ENCODE measurements around the gene TREML1. TPM values are rescaled to one million over a fixed set of nuclear protein-coding genes. Genes with fewer than 3 reads are reported as not detected.
A peak's percentile ranks its signal among the peaks of the same experiment; 100 is the strongest.

Gene TREML1
- polyA plus RNA-seq, 3 donors from 2014 or later = 2.4 to 6.2 TPM; not detected in 1

DNA sequence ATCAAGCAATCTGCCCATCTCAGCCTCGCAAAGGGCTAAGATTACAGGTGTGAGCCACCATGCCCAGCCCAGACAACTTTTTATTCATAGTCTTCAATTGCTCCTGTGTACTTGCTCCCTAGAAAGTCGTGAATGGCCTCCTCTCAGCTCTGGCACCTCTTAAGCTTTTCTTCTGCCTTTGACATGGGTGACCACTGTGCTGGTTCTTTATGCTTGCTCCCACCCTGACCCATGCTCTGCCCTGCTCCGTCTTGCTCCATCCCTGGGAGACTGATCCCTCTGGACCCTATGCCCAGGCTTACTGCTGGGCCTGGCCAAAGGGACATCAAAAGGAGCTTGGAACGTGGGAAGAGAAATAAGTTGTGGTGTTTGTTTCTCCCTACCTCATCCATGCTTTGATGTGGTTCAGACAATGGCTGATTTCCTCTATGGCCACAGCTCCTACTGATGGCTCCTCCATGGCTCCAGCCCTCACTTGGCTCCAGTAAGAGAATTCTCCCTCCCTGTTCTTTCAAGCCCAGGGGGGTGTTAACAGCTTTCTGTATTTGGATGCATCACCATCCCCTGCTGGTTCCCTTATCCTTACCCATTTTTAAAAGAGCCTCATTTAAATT, 16.5 kb upstream of the TREML1 start:
- Mint-ChIP-seq H3K9me3 (peaks cover 0 to 2% (median 0%) of the 10 kb centered on the region in 6 donors), H3K27ac (no peak overlapping the region), H3K36me3 (no peaks in the 10 kb centered on the region), H3K4me3 (no peak overlapping the region), H3K4me1 (no peaks in the 10 kb centered on the region), H3K27me3 (ENCODE audit: low read depth in 3 of 3) (peaks cover 2 to 8% (median 7%) of the 10 kb centered on the region in 3 donors)
- no peak for DNase-seq

DNA sequence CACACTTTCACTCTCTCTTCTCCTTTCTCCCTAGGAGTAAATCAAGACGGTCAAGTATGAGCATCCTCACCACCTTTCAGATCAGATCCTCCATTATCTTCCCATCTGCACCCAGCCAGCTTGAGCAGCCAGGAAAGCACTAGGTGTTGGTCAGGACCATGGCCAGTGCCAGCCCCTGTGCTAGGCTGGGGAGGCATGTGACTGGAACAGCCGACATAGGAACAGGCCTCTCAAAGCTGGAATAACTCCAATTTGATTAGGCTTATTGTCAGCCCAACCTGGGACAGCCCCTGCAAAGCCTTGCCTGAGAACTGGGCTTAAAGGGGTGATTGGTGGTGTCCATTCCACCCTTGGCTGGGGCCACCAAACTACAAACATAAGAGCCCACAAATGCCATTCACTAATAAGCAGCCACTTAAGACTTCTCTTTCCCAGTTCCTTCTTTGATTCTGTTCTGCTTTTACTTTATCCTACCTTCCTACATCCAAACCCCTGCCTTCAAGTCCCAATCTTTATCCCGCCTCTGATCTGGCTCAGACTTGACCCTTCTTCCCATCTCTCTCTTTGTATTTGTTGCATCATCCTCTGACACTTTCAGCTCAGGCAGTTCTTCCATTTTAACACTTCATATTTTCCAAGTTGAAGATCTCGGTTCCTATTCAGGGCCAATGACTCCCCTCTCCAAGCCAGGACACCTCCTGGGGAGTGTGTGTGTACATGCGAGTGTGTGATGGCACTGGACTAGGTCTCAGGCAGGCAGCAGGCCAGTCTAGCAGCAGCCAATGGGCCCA, 13.2 kb upstream of the TREML1 start:
- H3K27ac Mint-ChIP-seq = peak overlapping the region in 1 of 6 donors; percentile 36
- H3K9me3 Mint-ChIP-seq = peaks cover 0 to 2% (median 0%) of the 10 kb centered on the region in 6 donors
- peaks cover 2 to 8% (median 2%) of the 10 kb centered on the region in 3 donors for H3K27me3 Mint-ChIP-seq (ENCODE audit: low read depth in 3 of 3)
- H3K4me1 Mint-ChIP-seq = no peaks in the 10 kb centered on the region
- no peak overlapping the region for H3K4me3 Mint-ChIP-seq
- no peak for DNase-seq
- H3K36me3 Mint-ChIP-seq = no peaks in the 10 kb centered on the region

DNA sequence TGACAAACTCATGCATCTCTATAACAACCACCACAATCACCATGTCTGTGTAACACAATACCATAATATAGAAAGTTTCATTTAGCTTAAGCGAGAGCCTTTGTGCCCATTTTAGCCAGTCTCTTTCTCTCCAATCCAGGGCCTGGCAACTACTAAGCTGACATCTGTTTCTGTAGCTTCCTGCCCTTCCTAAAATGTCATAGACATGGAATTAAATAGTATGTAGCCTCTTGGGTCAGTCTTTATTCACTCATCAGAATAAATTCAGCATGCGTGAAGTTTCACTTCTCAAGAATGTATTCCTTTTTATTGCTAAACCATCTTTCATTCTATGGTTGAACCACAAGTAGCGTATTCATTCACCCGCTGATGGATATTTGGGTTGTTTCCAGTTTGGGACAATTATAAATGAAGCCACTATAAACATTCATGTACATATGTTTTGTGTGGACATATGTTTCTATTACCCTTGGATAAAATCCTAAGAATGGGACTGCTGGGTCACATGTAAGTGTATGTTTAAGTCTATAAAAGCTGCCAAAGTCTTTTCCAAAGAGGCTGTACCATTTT, 10.5 kb upstream of the TREML1 start:
- no peaks in the 10 kb centered on the region for H3K36me3 Mint-ChIP-seq
- peaks cover 2 to 7% (median 4%) of the 10 kb centered on the region in 3 donors for H3K27me3 Mint-ChIP-seq (ENCODE audit: low read depth in 3 of 3)
- H3K4me3 Mint-ChIP-seq = no peak overlapping the region
- H3K9me3 Mint-ChIP-seq = no peaks in the 10 kb centered on the region
- H3K4me1 Mint-ChIP-seq = no peaks in the 10 kb centered on the region
- DNase-seq = no peak
- no peak overlapping the region for H3K27ac Mint-ChIP-seq

DNA sequence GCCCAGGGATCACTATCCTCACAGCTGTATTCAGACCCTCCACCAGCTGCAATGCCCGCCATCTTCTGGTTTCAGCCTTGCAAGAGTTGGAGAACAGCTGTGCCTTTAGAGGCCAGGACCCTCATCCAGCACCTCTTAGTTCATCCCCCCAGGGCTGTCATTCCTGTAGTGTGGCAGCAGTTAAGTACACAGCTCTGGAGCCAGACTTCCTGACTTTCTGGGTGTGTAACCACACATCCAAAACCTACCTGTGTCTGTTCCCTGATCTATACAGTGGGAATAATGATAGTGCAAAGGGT, 9.2 kb upstream of the TREML1 start:
- H3K9me3 Mint-ChIP-seq = no peaks in the 10 kb centered on the region
- H3K4me1 Mint-ChIP-seq = no peaks in the 10 kb centered on the region
- H3K4me3 Mint-ChIP-seq = no peak overlapping the region
- H3K27me3 Mint-ChIP-seq (ENCODE audit: low read depth in 3 of 3) = peaks cover 2 to 4% (median 4%) of the 10 kb centered on the region in 3 donors
- no peak for DNase-seq
- H3K27ac Mint-ChIP-seq = no peak overlapping the region
- H3K36me3 Mint-ChIP-seq = no peaks in the 10 kb centered on the region

DNA sequence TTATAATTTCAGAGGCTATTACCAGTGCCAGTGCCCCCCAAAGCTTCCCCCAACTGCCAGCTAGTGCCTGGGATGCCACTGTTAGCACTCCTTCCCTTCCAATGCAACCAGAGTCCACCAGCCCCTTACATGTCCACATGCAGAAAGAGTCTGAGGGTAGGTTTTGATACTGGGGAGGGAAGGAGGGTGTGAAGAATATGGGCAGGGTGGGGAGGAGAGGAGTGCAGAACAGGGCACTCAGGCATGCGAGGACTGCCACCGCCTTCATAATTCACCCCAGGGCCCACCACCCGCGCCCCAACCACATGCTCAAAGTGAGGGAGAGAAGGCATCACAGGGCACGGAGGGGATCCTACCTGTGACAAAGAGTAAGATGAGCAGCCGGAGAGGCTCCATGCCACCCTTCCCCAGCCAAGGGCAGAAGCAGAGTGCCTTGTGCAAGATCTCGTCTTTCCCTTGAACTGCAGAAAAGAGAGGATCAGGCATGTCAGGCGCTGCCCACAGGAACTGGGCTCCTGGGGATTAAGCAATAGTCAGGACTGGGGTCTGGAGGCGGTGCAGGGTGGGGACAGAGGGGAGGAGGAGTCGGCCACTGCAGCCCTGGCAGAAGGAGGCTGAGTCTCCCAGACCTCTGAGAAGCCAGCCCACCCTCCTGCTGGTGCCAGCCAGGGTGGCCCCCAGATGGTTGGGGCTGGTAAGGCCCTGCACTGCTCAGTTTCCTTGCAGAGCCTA, 8.7 kb upstream of the TREML1 start, which contains the start of gene TREM2:
Gene TREM2, minus strand, starts transcription at position 430 of the 732 bp plus-strand sequence. Its CDS starts 34 bp downstream, at position 396.
- Mint-ChIP-seq H3K27me3 (ENCODE audit: low read depth in 3 of 3) (peaks cover 4 to 5% (median 4%) of the 10 kb centered on the region in 3 donors), H3K27ac (peak within 1 kb of the TSS in 1 of 6 donors; percentile 46)

DNA sequence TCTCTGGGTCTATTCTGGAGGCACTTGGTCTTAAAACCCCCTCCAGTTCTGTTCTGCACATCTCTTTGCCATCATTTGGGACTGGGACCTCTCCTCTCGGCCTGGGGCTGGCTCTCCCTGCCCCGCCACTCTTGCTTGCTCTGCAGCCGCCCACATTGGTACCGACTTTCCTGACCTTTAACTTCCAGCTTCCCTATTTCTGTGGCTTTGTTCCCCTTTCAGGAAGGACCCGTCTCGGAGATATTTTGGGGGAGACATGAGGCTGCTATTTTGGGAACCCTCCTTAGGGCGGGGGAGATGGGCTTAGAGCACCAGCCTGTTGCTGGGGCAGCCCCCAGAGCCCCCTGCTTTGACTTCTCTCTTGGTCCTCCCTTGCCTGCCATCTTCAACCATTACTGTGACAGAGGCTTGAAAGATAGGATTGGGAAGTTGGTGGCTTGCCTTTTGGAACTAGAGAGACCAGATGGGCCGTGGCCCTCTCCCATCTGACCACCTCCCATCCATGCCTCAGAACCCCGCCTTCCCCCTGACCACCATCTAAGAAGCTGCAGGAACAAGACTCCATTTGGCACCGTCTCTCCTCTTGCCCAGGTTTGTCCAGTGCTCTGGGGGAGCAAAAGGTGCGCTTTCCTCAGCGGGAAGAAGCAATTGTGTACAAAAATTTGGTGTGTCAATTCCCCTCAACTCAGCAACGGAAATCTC, 7.9 kb upstream of the TREML1 start:
- peaks cover 2 to 7% (median 3%) of the 10 kb centered on the region in 3 donors for H3K27me3 Mint-ChIP-seq (ENCODE audit: low read depth in 3 of 3)
- H3K4me1 Mint-ChIP-seq = no peaks in the 10 kb centered on the region
- no peak for DNase-seq
- H3K36me3 Mint-ChIP-seq = no peaks in the 10 kb centered on the region
- H3K27ac Mint-ChIP-seq = no peak overlapping the region
- no peak overlapping the region for H3K4me3 Mint-ChIP-seq
- H3K9me3 Mint-ChIP-seq = no peaks in the 10 kb centered on the region

More for the DNA sequence above, 8.7 kb upstream of the TREML1 start, which contains the start of gene TREM2:
- Mint-ChIP-seq H3K4me3 (no peak within 1 kb of the TSS), H3K9me3 (no peaks in the 10 kb centered on the region), H3K4me1 (no peaks in the 10 kb centered on the region), H3K36me3 (no peaks in the 10 kb centered on the region)
- no peak for DNase-seq

DNA sequence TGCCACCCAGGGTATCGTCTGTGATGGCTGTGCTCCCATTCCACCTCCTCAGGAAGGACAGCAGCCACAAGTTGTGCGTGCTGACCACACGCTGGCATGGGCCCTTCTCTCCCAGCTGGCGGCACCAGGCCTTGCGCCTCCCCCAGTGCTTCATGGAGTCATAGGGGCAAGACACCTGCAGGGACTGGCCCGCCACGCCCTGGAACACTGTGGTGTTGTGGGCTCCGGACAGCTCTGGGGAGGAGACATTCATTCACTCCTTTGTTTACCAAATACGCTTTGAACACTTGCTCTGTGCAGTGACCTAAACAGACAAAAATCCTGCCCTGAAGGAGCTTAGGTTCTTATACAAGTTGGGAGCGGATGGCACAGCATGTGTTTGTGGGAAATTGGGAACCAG, 7.2 kb upstream of the TREML1 start:
- H3K27ac Mint-ChIP-seq = no peak overlapping the region
- DNase-seq = no peak
- H3K27me3 Mint-ChIP-seq (ENCODE audit: low read depth in 3 of 3) = peaks cover 2 to 7% (median 5%) of the 10 kb centered on the region in 3 donors
- H3K36me3 Mint-ChIP-seq = no peaks in the 10 kb centered on the region
- no peaks in the 10 kb centered on the region for H3K4me1 Mint-ChIP-seq
- no peak overlapping the region for H3K4me3 Mint-ChIP-seq
- no peaks in the 10 kb centered on the region for H3K9me3 Mint-ChIP-seq

DNA sequence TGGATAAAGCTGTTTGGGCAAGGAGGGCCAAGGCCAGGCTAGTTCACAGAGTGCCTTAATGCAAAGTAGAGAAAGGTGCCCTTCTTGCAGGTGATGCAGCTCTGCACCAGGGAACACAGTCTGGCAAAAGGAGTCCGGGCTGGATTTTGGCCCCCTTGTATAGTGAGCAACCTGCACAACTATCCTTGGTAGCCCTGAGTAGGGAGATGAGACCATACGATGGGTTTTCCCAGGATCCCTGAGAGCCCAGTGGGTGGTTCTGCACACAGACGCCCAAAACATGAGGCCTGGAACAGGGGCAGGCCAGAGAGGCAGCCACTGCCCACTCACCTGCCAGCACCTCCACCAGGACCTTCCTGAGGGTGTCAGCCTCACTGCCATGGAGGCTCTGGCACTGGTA, 6.8 kb upstream of the TREML1 start:
- no peak for DNase-seq
- no peak overlapping the region for H3K27ac Mint-ChIP-seq
- H3K9me3 Mint-ChIP-seq = no peaks in the 10 kb centered on the region
- no peaks in the 10 kb centered on the region for H3K4me1 Mint-ChIP-seq
- peaks cover 2 to 7% (median 5%) of the 10 kb centered on the region in 3 donors for H3K27me3 Mint-ChIP-seq (ENCODE audit: low read depth in 3 of 3)
- no peaks in the 10 kb centered on the region for H3K36me3 Mint-ChIP-seq
- H3K4me3 Mint-ChIP-seq = no peak overlapping the region

DNA sequence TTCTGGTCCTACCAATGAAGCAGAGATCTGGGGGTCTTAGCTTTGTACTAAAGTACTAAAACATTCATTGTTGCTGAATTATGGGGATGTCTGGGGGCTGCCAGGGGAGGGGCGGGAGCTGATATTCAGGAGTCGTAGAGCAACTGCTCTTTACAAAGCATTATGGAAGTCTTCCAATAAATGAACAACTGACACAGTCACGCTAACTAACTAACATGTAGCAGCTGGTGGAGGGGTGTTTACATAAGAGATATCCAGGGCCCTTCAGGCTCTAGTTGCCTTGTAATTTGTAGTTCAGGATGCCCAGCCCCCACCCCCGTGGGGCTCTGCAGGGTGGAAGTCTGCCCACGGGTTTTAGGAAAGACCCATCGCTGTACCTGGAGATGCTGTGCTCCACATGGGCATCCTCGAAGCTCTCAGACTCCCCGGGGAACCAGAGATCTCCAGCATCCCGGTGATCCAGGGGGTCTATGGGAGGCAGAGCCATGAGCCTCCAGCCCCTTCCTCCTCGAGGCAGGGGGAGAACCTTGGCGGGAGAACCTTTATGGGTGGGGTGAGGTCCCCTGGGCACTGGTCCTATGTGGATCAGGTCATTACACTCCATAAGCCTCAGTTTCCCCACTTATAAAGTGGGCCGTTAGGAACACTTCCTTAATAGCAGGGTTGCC, 5.4 kb upstream of the TREML1 start:
- DNase-seq = no peak
- Mint-ChIP-seq H3K4me3 (no peak overlapping the region), H3K27ac (no peak overlapping the region), H3K4me1 (no peaks in the 10 kb centered on the region), H3K9me3 (no peaks in the 10 kb centered on the region), H3K36me3 (peaks cover 0 to 4% (median 0%) of the 10 kb centered on the region in 3 donors), H3K27me3 (ENCODE audit: low read depth in 3 of 3) (peaks cover 2 to 7% (median 5%) of the 10 kb centered on the region in 3 donors)

DNA sequence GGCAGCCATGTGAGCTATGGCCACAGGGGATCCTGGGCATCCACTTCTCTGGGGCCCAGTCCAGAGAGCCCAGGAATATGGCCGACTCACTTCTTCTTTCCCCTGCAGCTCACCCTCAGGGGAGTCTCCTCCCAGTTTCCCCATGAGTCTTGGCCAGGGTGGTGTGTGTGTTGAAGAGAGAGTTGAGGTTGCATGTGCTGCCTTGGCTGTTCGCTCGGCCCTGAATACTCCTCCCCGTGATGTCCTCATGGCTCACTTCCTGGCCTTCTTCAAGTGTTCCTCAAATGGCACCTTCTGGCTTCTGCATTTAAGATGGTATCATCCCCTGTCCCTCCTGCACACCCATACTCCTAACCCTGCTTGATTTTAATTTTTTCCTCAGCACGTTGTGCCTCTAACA, 3.2 kb upstream of the TREML1 start:
- H3K4me1 Mint-ChIP-seq = no peaks in the 10 kb centered on the region
- peaks cover 0 to 4% (median 0%) of the 10 kb centered on the region in 3 donors for H3K36me3 Mint-ChIP-seq
- no peak overlapping the region for H3K4me3 Mint-ChIP-seq
- H3K27ac Mint-ChIP-seq = peak overlapping the region in 1 of 6 donors; percentile 21
- H3K27me3 Mint-ChIP-seq (ENCODE audit: low read depth in 3 of 3) = peaks cover 2 to 7% (median 5%) of the 10 kb centered on the region in 3 donors
- DNase-seq = no peak
- H3K9me3 Mint-ChIP-seq = peaks cover 0 to 1% (median 0%) of the 10 kb centered on the region in 6 donors

DNA sequence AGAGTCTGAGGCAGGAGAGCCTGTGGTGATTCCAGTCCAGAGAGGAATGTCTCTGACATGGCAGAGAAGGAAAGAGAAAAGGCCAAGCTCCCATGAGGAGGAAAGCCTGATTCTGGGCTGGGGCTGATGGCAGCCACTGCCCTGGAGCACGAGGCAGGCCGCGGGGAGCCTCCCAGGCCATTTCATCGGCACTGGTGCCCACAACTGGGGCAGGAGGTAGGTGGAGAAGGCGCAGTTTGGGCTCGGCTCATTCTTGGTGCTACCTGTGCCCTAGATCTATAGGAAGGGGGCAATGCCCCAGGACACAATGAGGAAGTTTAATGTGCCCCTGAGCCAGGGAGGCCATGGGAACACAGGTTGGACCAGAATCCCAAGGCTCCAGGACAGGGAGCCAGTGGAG, 2.6 kb upstream of the TREML1 start:
- H3K27ac Mint-ChIP-seq = no peak overlapping the region
- peaks cover 0 to 1% (median 0%) of the 10 kb centered on the region in 6 donors for H3K9me3 Mint-ChIP-seq
- no peak overlapping the region for H3K4me3 Mint-ChIP-seq
- no peaks in the 10 kb centered on the region for H3K4me1 Mint-ChIP-seq
- H3K27me3 Mint-ChIP-seq (ENCODE audit: low read depth in 3 of 3) = peaks cover 2 to 7% (median 5%) of the 10 kb centered on the region in 3 donors
- DNase-seq = no peak
- peaks cover 0 to 4% (median 0%) of the 10 kb centered on the region in 3 donors for H3K36me3 Mint-ChIP-seq

DNA sequence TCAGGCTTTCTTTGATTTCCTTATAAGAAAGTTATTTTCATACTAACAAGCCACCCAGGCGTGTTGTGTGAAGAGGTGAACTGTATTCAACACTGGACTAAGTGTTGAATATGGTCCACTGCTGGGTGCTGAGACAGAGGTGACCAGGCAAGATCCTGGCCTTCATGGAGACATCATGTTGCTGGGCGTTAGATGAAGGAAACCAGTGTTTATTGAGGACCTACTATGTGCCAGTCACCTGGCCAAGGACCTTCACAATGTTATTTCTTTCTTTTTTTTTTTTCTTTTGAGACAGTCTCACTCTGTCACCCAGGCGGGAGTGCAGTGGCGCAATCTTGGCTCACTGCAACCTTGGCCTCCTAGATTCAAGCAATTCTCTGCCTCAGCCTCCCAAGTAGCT, 1.9 kb upstream of the TREML1 start:
- peaks cover 2 to 7% (median 5%) of the 10 kb centered on the region in 3 donors for H3K27me3 Mint-ChIP-seq (ENCODE audit: low read depth in 3 of 3)
- peaks cover 0 to 4% (median 0%) of the 10 kb centered on the region in 3 donors for H3K36me3 Mint-ChIP-seq

More for the DNA sequence above, 1.9 kb upstream of the TREML1 start:
- Mint-ChIP-seq H3K4me3 (no peak overlapping the region), H3K4me1 (no peaks in the 10 kb centered on the region), H3K9me3 (peaks cover 0 to 1% (median 0%) of the 10 kb centered on the region in 6 donors), H3K27ac (no peak overlapping the region)
- no peak for DNase-seq
